H1 (cell line): ENCODE measurements around the gene SCRG1. TPM values are rescaled to one million over a fixed set of nuclear protein-coding genes. Genes with fewer than 3 reads are reported as not detected.

Source experiments
- CTCF ChIA-PET: fragments of 300-600 bp; sonication (Branson Sonifier 250); formaldehyde crosslinking; loops from one replicate; lab custom pipeline; 2021; ENCODE audit not compliant: partially characterized antibody; lab: Charles Lee
- POLR2A ChIA-PET: fragments of 300-600 bp; sonication (Branson Sonifier 250); formaldehyde crosslinking; loops from one replicate; lab custom pipeline; 2021; ENCODE audit warnings: inconsistent platforms; ENCODE audit not compliant: partially characterized antibody; lab: Charles Lee
- DNase-seq, 2 experiments: peaks; one replicate each; pipeline versions ENCODE4 v3.0.0 to v3.0.0-alpha.2; 2010 to 2022; ENCODE audit warnings: low spot score in 2 of 2, low read depth in 1 of 2, mixed read lengths in 1 of 2
- FAIRE-seq: peaks from 2 replicates; lab custom pipeline; 2011; peaks lifted over from hg19 to GRCh38; lab: Jason Lieb, UNC
- H2AFZ ChIP-seq: 2 replicates; pipeline ENCODE4 v1.8.1; 2012; ENCODE audit warnings: low read length, inconsistent platforms
- H2AK5ac ChIP-seq: 2 replicates; pipeline ENCODE4 v1.6.1; 2013; ENCODE audit warnings: low read depth, low read length
- H2BK120ac ChIP-seq: replicated peaks from 2 replicates; pipeline ENCODE3; 2013; ENCODE audit warnings: low read depth, low read length, inconsistent platforms
- H2BK12ac ChIP-seq: 2 replicates; pipeline ENCODE4 v1.6.1; 2013; ENCODE audit warnings: low read depth, low read length
- H2BK15ac ChIP-seq: 2 replicates; pipeline ENCODE4 v1.6.1; 2013; ENCODE audit warnings: low read length
- H2BK20ac ChIP-seq: 2 replicates; pipeline ENCODE4 v1.6.1; 2013; ENCODE audit warnings: low read length
- H2BK5ac ChIP-seq: 2 replicates; pipeline ENCODE4 v1.6.1; 2013; ENCODE audit warnings: low read depth, low read length
- H3K14ac ChIP-seq: 2 replicates; pipeline ENCODE4 v1.6.1; 2013; ENCODE audit warnings: inconsistent platforms; ENCODE audit not compliant: insufficient read length
- H3K18ac ChIP-seq: 2 replicates; pipeline ENCODE4 v1.6.1; 2013; ENCODE audit warnings: low read length; ENCODE audit errors: extremely low read depth
- H3K23ac ChIP-seq: 2 replicates; pipeline ENCODE4 v1.6.1; 2013; ENCODE audit warnings: inconsistent platforms; ENCODE audit not compliant: insufficient read length
- H3K23me2 ChIP-seq: 2 replicates; pipeline ENCODE4 v1.6.1; 2013; ENCODE audit warnings: low read depth, low read length
- H3K27ac ChIP-seq: 2 replicates; pipeline ENCODE4 v1.6.1; 2011; ENCODE audit warnings: low read depth, low read length, inconsistent platforms
- H3K27me3 ChIP-seq, 4 experiments: replicated peaks in 1 of 4; 1 replicate in 1 of 4; 2 replicates in 3 of 4; pipeline versions ENCODE4 v1.6.1 to v1.8.1; 2011 to 2013; ENCODE audit warnings: low read length in 3 of 4, mild to moderate bottlenecking in 3 of 4, inconsistent platforms in 2 of 4, mixed read lengths in 2 of 4, moderate library complexity in 1 of 4; ENCODE audit not compliant: control insufficient read depth in 3 of 4, insufficient read depth in 3 of 4; ENCODE audit errors: extremely low read depth in 1 of 4
- H3K36me3 ChIP-seq, 4 experiments: 2 replicates each; pipeline versions ENCODE4 v1.6.1 to v1.8.1; 2011 to 2013; ENCODE audit warnings: mild to moderate bottlenecking in 4 of 4, low read length in 3 of 4, moderate library complexity in 2 of 4, control low read depth in 1 of 4, inconsistent platforms in 1 of 4; ENCODE audit not compliant: insufficient read depth in 4 of 4, control insufficient read depth in 2 of 4
- H3K4ac ChIP-seq: replicated peaks from 2 replicates; pipeline ENCODE3; 2013; ENCODE audit warnings: low read length, low read depth, mixed read lengths, inconsistent platforms; ENCODE audit not compliant: insufficient read length
- H3K4me1 ChIP-seq, 4 experiments: replicated peaks in 1 of 4; 1 replicate in 1 of 4; 2 replicates in 3 of 4; pipeline versions ENCODE4 v1.6.1 to v1.8.1; 2011 to 2013; ENCODE audit warnings: low read length in 3 of 4, inconsistent platforms in 2 of 4, mixed read lengths in 1 of 4; ENCODE audit not compliant: insufficient read depth in 4 of 4, control insufficient read depth in 3 of 4
- H3K4me2 ChIP-seq, 2 experiments: 2 replicates each; pipeline versions ENCODE4 v1.6.1 to v1.8.1; 2011 to 2013; ENCODE audit warnings: low read depth in 2 of 2, low read length in 2 of 2, control low read depth in 1 of 2, inconsistent platforms in 1 of 2, mild to moderate bottlenecking in 1 of 2; ENCODE audit not compliant: insufficient read depth in 1 of 2
- H3K4me3 ChIP-seq, 4 experiments: fragments of 200-600, 300-600 bp in 1 of 4; sonication (generic), shearing (Covaris generic), sonication (Bioruptor Twin) in 1 of 4; 2 replicates each; pipeline versions ENCODE4 v1.5.1 to v1.8.1; 2011 to 2016; ENCODE audit warnings: low read length in 4 of 4, low read depth in 3 of 4, control low read depth in 2 of 4, inconsistent platforms in 2 of 4, mild to moderate bottlenecking in 2 of 4, mixed read lengths in 1 of 4, moderate library complexity in 1 of 4; ENCODE audit not compliant: insufficient read depth in 2 of 4; ENCODE audit errors: extremely low read depth in 1 of 4
- H3K56ac ChIP-seq: replicated peaks from 2 replicates; pipeline ENCODE3; 2013; ENCODE audit warnings: low read depth, mild to moderate bottlenecking, mixed read lengths, low read length, inconsistent platforms; ENCODE audit not compliant: insufficient read length
- H3K79me1 ChIP-seq: 2 replicates; pipeline ENCODE4 v1.6.1; 2013; ENCODE audit warnings: low read depth, low read length, control low read depth
- H3K79me2 ChIP-seq, 2 experiments: 2 replicates each; pipeline versions ENCODE4 v1.6.1 to v1.8.1; 2012 to 2013; ENCODE audit warnings: low read length in 2 of 2, mild to moderate bottlenecking in 2 of 2, inconsistent platforms in 1 of 2; ENCODE audit not compliant: insufficient read depth in 2 of 2, control insufficient read depth in 1 of 2
- H3K9ac ChIP-seq, 4 experiments: replicated peaks in 1 of 4; 1 replicate in 1 of 4; 2 replicates in 3 of 4; pipeline versions ENCODE4 v1.6.1 to v1.8.1; 2011 to 2013; ENCODE audit warnings: low read depth in 3 of 4, low read length in 3 of 4, control low read depth in 2 of 4, mild to moderate bottlenecking in 2 of 4, moderate library complexity in 2 of 4, inconsistent platforms in 1 of 4; ENCODE audit errors: extremely low read depth in 1 of 4
- H3K9me3 ChIP-seq, 2 experiments: 2 replicates each; pipeline versions ENCODE4 v1.6.1 to v1.8.1; 2012 to 2013; ENCODE audit warnings: mild to moderate bottlenecking in 2 of 2, moderate library complexity in 2 of 2, control low read depth in 1 of 2, inconsistent platforms in 1 of 2, low read depth in 1 of 2, low read length in 1 of 2, mixed read lengths in 1 of 2; ENCODE audit not compliant: insufficient read depth in 2 of 2
- H4K20me1 ChIP-seq, 2 experiments: replicated peaks in 1 of 2; 2 replicates each; pipeline versions ENCODE3 to v1.8.1; 2011 to 2013; ENCODE audit warnings: inconsistent platforms in 2 of 2, low read length in 2 of 2, mild to moderate bottlenecking in 1 of 2; ENCODE audit not compliant: insufficient read depth in 2 of 2, control insufficient read depth in 1 of 2
- H4K5ac ChIP-seq: 2 replicates; pipeline ENCODE4 v1.6.1; 2013; ENCODE audit warnings: low read length, low read depth, mixed read lengths, inconsistent platforms; ENCODE audit not compliant: insufficient read length
- H4K8ac ChIP-seq: 2 replicates; pipeline ENCODE4 v1.8.0; 2013; ENCODE audit warnings: mild to moderate bottlenecking, moderate library complexity, low read length, inconsistent platforms; ENCODE audit not compliant: insufficient read depth; ENCODE audit errors: extremely low read depth
- H4K91ac ChIP-seq: replicated peaks from 2 replicates; pipeline ENCODE3; 2013; ENCODE audit warnings: low read length, mixed read lengths, inconsistent platforms; ENCODE audit not compliant: insufficient read length
- BACH1 ChIP-seq: IDR thresholded peaks from 2 replicates; pipeline ENCODE4 v1.6.1; 2012; ENCODE audit warnings: low read length, improper control_type of control experiment
- EGR1 ChIP-seq: IDR thresholded peaks from 2 replicates; pipeline ENCODE4 v1.6.1; 2011; ENCODE audit warnings: low read depth, low read length, borderline replicate concordance
- EZH2 ChIP-seq: fragments of 200-600 bp; sonication (generic); IDR thresholded peaks from 2 replicates; pipeline ENCODE4 v1.7.1; 2012; ENCODE audit warnings: low read depth, mild to moderate bottlenecking, moderate library complexity, low read length, inconsistent platforms; ENCODE audit not compliant: severe bottlenecking
- GABPA ChIP-seq: IDR thresholded peaks from 2 replicates; pipeline ENCODE4 v1.6.1; 2011; ENCODE audit warnings: mild to moderate bottlenecking, low read length, moderate library complexity, borderline replicate concordance; ENCODE audit not compliant: insufficient read depth
- KDM1A ChIP-seq: fragments of 200-600, 300-600 bp; sonication (generic); IDR thresholded peaks from 2 replicates; pipeline ENCODE4 v1.7.1; 2016; ENCODE audit warnings: mild to moderate bottlenecking, low read length, borderline replicate concordance
- POLR2A ChIP-seq, 2 experiments: IDR thresholded peaks; 1 replicate in 1 of 2; 2 replicates in 1 of 2; pipeline ENCODE4 v1.6.1; 2011; ENCODE audit warnings: low read depth in 2 of 2, low read length in 2 of 2, mild to moderate bottlenecking in 2 of 2; ENCODE audit errors: control extremely low read depth in 1 of 2
- RFX5 ChIP-seq: IDR thresholded peaks from 2 replicates; pipeline ENCODE4 v1.6.1; 2011; ENCODE audit warnings: low read depth, low read length, improper control_type of control experiment, borderline replicate concordance
- RXRA ChIP-seq: IDR thresholded peaks from 2 replicates; pipeline ENCODE4 v1.6.1; 2011; ENCODE audit warnings: low read depth, mild to moderate bottlenecking, low read length, moderate library complexity; ENCODE audit not compliant: insufficient read depth
- SIN3A ChIP-seq, 2 experiments: IDR thresholded peaks in 1 of 2; conservative IDR thresholded peaks in 1 of 2; 2 replicates each; pipeline ENCODE4 v1.6.1; 2011 to 2012; ENCODE audit warnings: low read length in 2 of 2, improper control_type of control experiment in 1 of 2, low read depth in 1 of 2, mild to moderate bottlenecking in 1 of 2
- SRF ChIP-seq: IDR thresholded peaks from 2 replicates; pipeline ENCODE4 v1.6.1; 2011; ENCODE audit warnings: mild to moderate bottlenecking, low read depth, low read length, moderate library complexity
- TAF1 ChIP-seq: IDR thresholded peaks from 2 replicates; pipeline ENCODE4 v1.6.1; 2011; ENCODE audit warnings: mild to moderate bottlenecking, low read depth, low read length
- TCF12 ChIP-seq: IDR thresholded peaks from 2 replicates; pipeline ENCODE4 v1.6.1; 2011; ENCODE audit warnings: low read depth, mild to moderate bottlenecking, low read length
- USF2 ChIP-seq: IDR thresholded peaks from 2 replicates; pipeline ENCODE4 v1.6.1; 2011; ENCODE audit warnings: low read length, improper control_type of control experiment
- WGBS, 2 experiments: shearing (Covaris generic) in 1 of 2; methylation state at CpG; one replicate each; pipeline versions ENCODE4 v1.1.6 to v1.1.7; 2013 to 2015; ENCODE audit warnings: low lambda C conversion rate in 2 of 2, mixed read lengths in 2 of 2, inconsistent platforms in 1 of 2, low coverage in 1 of 2, missing lambda C conversion rate in 1 of 2; ENCODE audit not compliant: insufficient replicate concordance in 2 of 2, insufficient coverage in 1 of 2, insufficient read length in 1 of 2; ENCODE audit errors: extremely low coverage in 1 of 2, missing lambda C conversion rate in 1 of 2; 5-methylcytosine and 5-hydroxymethylcytosine counted together
- polyA plus RNA-seq, 7 experiments: library from polyadenylated mRNA; depleted of rRNA in 3 of 7; stranded (reverse) in 5 of 7; unstranded in 2 of 7; fragments of >200 nt in 5 of 7; fragments of 200-250 nt in 2 of 7; gene quantifications; 1 replicate in 5 of 7; 2 replicates in 1 of 7; 4 replicates in 1 of 7; pipeline versions ENCODE4 v1.2.1 to v1.2.3, GENCODE V29; 2011 to 2013; ENCODE audit warnings: missing spikeins in 2 of 7, mixed read lengths in 2 of 7
- total RNA-seq: library from RNA; stranded (reverse); fragmentation: NEBNext Ultra II Directional; extraction: Animal tissue kit (Norgen Biotek cat#: 25700); gene quantifications from 2 replicates; pipeline ENCODE4 v1.2.1, GENCODE V29; 2021

The SCRG1 gene
- total and polyA plus RNA-seq, 2 of the 8 experiments (the other 6 are each of a cell fraction or from before 2014, with no cell fraction given): not detected

DNA sequence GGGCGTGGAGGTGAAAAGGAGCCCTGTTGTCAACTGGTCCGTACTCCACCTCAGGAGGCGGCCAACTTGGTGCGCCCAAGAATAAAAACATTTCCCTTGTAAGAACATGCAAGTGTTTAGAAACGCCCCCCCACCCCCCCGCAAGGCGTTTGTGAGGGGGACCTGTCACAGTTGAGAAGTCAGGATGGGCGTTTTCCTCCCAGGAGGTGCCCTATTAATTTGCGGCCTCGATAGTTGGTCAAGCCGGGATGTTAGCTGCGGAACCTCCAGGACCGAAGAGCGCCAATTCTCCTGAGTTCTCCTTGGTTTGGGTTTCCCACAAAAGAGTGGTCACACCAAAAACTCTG is 28.8 kb downstream of the SCRG1 start:
- Histone ChIP-seq H3K9ac (peak overlapping the region in 2 of 4 experiments; percentile 47 to 67; a peak in 4 of 7 replicates), H3K9me3 (no peaks in the 10 kb centered on the region), H3K56ac (peak overlapping the region; percentile 27), H4K91ac (peak overlapping the region; percentile 20), H4K8ac (peak overlapping the region; percentile 35; the same call in 1 of the 2 replicates), H2BK120ac (no peak overlapping the region), H3K27me3 (no peaks in the 10 kb centered on the region), H2BK5ac (no peak overlapping the region), H2BK15ac (no peak overlapping the region), H3K4me3 (peak overlapping the region; percentile 68 to 90 (median 84)), H3K36me3 (peaks cover 0 to 4% (median 0%) of the 10 kb centered on the region in 4 experiments; a peak in 1 of 8 replicates), H4K5ac (peak overlapping the region; percentile 1), H3K79me2 (peaks cover 0 to 11% of the 10 kb centered on the region in 2 experiments; a peak in 2 of 4 replicates), H3K4me2 (peak overlapping the region; percentile 90 to 97), H2AFZ (peak overlapping the region; percentile 99), H3K23me2 (peaks cover 11% of the 10 kb centered on the region), H4K20me1 (no peaks in the 10 kb centered on the region), H3K79me1 (no peaks in the 10 kb centered on the region), H3K27ac (no peak overlapping the region), H3K23ac (no peak overlapping the region), H3K14ac (no peak overlapping the region), H2BK12ac (no peak overlapping the region; the same call in 1 of the 2 replicates), H3K18ac (no peak overlapping the region), H2BK20ac (no peak overlapping the region), H3K4ac (no peak overlapping the region), H3K4me1 (no peaks in the 10 kb centered on the region; a peak in 1 of 7 replicates), H2AK5ac (no peak overlapping the region)
- TF ChIP-seq RFX5 (no peak), GABPA (no peak), TAF1 (no peak), USF2 (no peak), POLR2A (IDR thresholded peaks at IDR 0.05; ENCODE audit: control extremely low read depth in 1 of 2, low read depth in 2 of 2, low read length in 2 of 2) (no peak), SRF (no peak), BACH1 (no peak), RXRA (no peak), TCF12 (no peak), KDM1A (no peak), SIN3A (conservative IDR thresholded peaks at IDR 0.05 in 1 of 2, IDR thresholded peaks at IDR 0.05 in 1 of 2; ENCODE audit: low read depth in 1 of 2, low read length in 2 of 2) (no peak), EGR1 (no peak), EZH2 (no peak)
- DNase-seq (peak in 1 of 2 experiments; percentile 52), FAIRE-seq (no peak)
- WGBS, 2 experiments: 0% methylated on average over 12 of the region's 14 CpGs; no CpG with 5 or more reads in 1 of the 2 experiments
- ChIA-PET CTCF (interaction anchor here (0.9 to 3.3 kb wide), 7 partner anchors 9 to 382 kb away, joined by 3 to 11 read pairs (median 6); no protein-coding TSS in a partner anchor), POLR2A (interaction anchor here (2.1 to 6.6 kb wide), 2 partner anchors 31 to 38 kb away, joined by 4 to 123 read pairs; partner anchors contain the start of gene HMGB2)
